CD14-positive monocyte (primary cell): ENCODE data around the gene SEMA3C. TPM values are rescaled to one million over a fixed set of nuclear protein-coding genes. Genes with fewer than 3 reads are reported as not detected.

Experiments
- DNase-seq, 3 donors: peaks; one replicate each; pipeline ENCODE4 v3.0.0-alpha.2; 2011 to 2022
- H2AFZ ChIP-seq: 2 replicates; pipeline ENCODE4 v1.6.0; 2012; ENCODE audit warnings: mild to moderate bottlenecking, low read depth, low read length, inconsistent platforms; ENCODE audit not compliant: insufficient read depth, poor library complexity, severe bottlenecking
- H3K27ac ChIP-seq, 2 donors: 1 replicate in 1 of 2; 2 replicates in 1 of 2; pipeline ENCODE4 v1.5.1; 2012 to 2013; ENCODE audit warnings: low read length in 2 of 2, control low read depth in 1 of 2, inconsistent platforms in 1 of 2, low read depth in 1 of 2, mild to moderate bottlenecking in 1 of 2
- H3K27me3 ChIP-seq, 2 donors: one replicate each; pipeline versions ENCODE4 v1.6.0 to v1.6.1; 2011 to 2013; ENCODE audit warnings: low read length in 2 of 2; ENCODE audit not compliant: control insufficient read depth in 2 of 2, insufficient read depth in 2 of 2
- H3K36me3 ChIP-seq, 2 donors: replicated peaks in 1 of 2; 1 replicate in 1 of 2; 2 replicates in 1 of 2; pipeline versions ENCODE4 v1.5.1 to v1.6.1; 2012 to 2013; ENCODE audit warnings: low read length in 2 of 2, control low read depth in 1 of 2, inconsistent platforms in 1 of 2, mild to moderate bottlenecking in 1 of 2; ENCODE audit not compliant: insufficient read depth in 2 of 2, control insufficient read depth in 1 of 2
- H3K4me1 ChIP-seq, 2 donors: 1 replicate in 1 of 2; 2 replicates in 1 of 2; pipeline versions ENCODE4 v1.5.1 to v1.6.1; 2012 to 2013; ENCODE audit warnings: low read length in 2 of 2, control low read depth in 1 of 2, inconsistent platforms in 1 of 2, mild to moderate bottlenecking in 1 of 2, moderate library complexity in 1 of 2; ENCODE audit not compliant: insufficient read depth in 2 of 2, control insufficient read depth in 1 of 2
- H3K4me2 ChIP-seq: replicated peaks from 2 replicates; pipeline ENCODE3; 2012; ENCODE audit warnings: low read length, moderate library complexity, mild to moderate bottlenecking; ENCODE audit not compliant: poor library complexity, severe bottlenecking; ENCODE audit errors: extremely low read depth
- H3K4me3 ChIP-seq, 3 experiments: fragments of 200-600 bp in 1 of 3; sonication (generic) in 1 of 3; replicated peaks in 1 of 3; 1 replicate in 2 of 3; 2 replicates in 1 of 3; pipeline ENCODE4 v1.5.1; 2011 to 2013; ENCODE audit warnings: low read length in 3 of 3, mild to moderate bottlenecking in 3 of 3, control low read depth in 2 of 3, low read depth in 2 of 3, inconsistent platforms in 1 of 3, moderate library complexity in 1 of 3
- H3K79me2 ChIP-seq: 2 replicates; pipeline ENCODE4 v1.6.0; 2012; ENCODE audit warnings: mild to moderate bottlenecking, control low read depth, inconsistent platforms, low read length, moderate library complexity; ENCODE audit not compliant: insufficient read depth
- H3K9ac ChIP-seq: 2 replicates; pipeline ENCODE4 v1.6.0; 2017; ENCODE audit warnings: low read length, mild to moderate bottlenecking; ENCODE audit not compliant: insufficient read depth, poor library complexity, severe bottlenecking
- H3K9me3 ChIP-seq, 2 donors: replicated peaks in 1 of 2; 1 replicate in 1 of 2; 2 replicates in 1 of 2; pipeline versions ENCODE4 v1.5.1 to v1.6.1; 2012 to 2013; ENCODE audit warnings: low read length in 2 of 2, control low read depth in 1 of 2; ENCODE audit not compliant: control insufficient read depth in 1 of 2, insufficient read depth in 1 of 2
- H4K20me1 ChIP-seq: 2 replicates; pipeline ENCODE4 v1.6.0; 2012; ENCODE audit warnings: mild to moderate bottlenecking, low read length, control low read depth, moderate library complexity; ENCODE audit not compliant: insufficient read depth
- H3K27ac Mint-ChIP-seq, 7 donors: one replicate each; pipeline ENCODE4 v1.8.0; 2020; ENCODE audit warnings: mild to moderate bottlenecking in 7 of 7, mixed read lengths in 7 of 7, moderate library complexity in 6 of 7, inconsistent platforms in 2 of 7
- H3K27me3 Mint-ChIP-seq, 3 donors: one replicate each; pipeline ENCODE4 v1.8.0; 2021 to 2022; ENCODE audit warnings: low read depth in 3 of 3, mild to moderate bottlenecking in 3 of 3, mixed read lengths in 3 of 3, moderate library complexity in 3 of 3, inconsistent platforms in 1 of 3
- H3K36me3 Mint-ChIP-seq, 2 donors: one replicate each; pipeline ENCODE4 v1.8.0; 2020; ENCODE audit warnings: mixed read lengths in 2 of 2, inconsistent platforms in 1 of 2, mild to moderate bottlenecking in 1 of 2
- H3K4me1 Mint-ChIP-seq: one replicate; pipeline ENCODE4 v1.8.0; 2020; ENCODE audit warnings: mild to moderate bottlenecking, mixed read lengths
- H3K4me3 Mint-ChIP-seq, 2 donors: one replicate each; pipeline ENCODE4 v1.8.0; 2020; ENCODE audit warnings: mild to moderate bottlenecking in 2 of 2, mixed read lengths in 2 of 2, moderate library complexity in 1 of 2
- H3K9me3 Mint-ChIP-seq, 7 donors: one replicate each; pipeline ENCODE4 v1.8.0; 2020 to 2022; ENCODE audit warnings: mixed read lengths in 7 of 7, mild to moderate bottlenecking in 6 of 7, moderate library complexity in 6 of 7, inconsistent platforms in 2 of 7
- CTCF ChIP-seq: fragments of 200-600 bp; IDR thresholded peaks from one replicate; pipeline ENCODE4 v1.8.0; 2022; ENCODE audit warnings: antibody characterized with exemption, mild to moderate bottlenecking
- WGBS: methylation state at CpG from one replicate; pipeline ENCODE4 v1.1.5; 2013; ENCODE audit warnings: missing lambda C conversion rate; ENCODE audit not compliant: insufficient coverage; 5-methylcytosine and 5-hydroxymethylcytosine counted together
- intact Hi-C, 2 donors: fragments of 100-400 bp; cut with micrococcal nuclease; formaldehyde crosslinking; loops; one replicate each; pipeline versions ENCODE4 v1.15.0 to v1.15.1; 2023
- polyA plus RNA-seq, 3 donors: library from polyadenylated mRNA; depleted of rRNA in 1 of 3; unstranded in 2 of 3; stranded (reverse) in 1 of 3; fragments of 300-500 nt in 2 of 3; fragments of >200 nt in 1 of 3; fragmentation: Illumina TruSeq in 2 of 3; gene quantifications; 1 replicate in 2 of 3; 2 replicates in 1 of 3; pipeline ENCODE4 v1.2.3, GENCODE V29; 2012 to 2021

SEMA3C gene
- polyA plus RNA-seq, 3 donors: 7.2 to 14.1 (median 13.7) TPM

GRCh38 chr7:80830010-80830409 lies 88.8 kb downstream of the SEMA3C start:
- DNase-seq: peak; percentile 53 to 84 (median 76)
- H3K4me2 ChIP-seq: peak overlapping the region; percentile 56
- peak overlapping the region in 2 of 3 experiments; percentile 19 to 61 for H3K4me3 ChIP-seq
- H3K4me1 ChIP-seq: peaks cover 20 to 26% of the 10 kb centered on the region in 2 donors
- Mint-ChIP-seq H3K27ac (peak overlapping the region; percentile 53 to 92 (median 85)), H3K4me1 (peaks cover 31% of the 10 kb centered on the region), H3K4me3 (peak overlapping the region in 1 of 2 donors; percentile 52), H3K9me3 (no peaks in the 10 kb centered on the region), H3K27me3 (no peaks in the 10 kb centered on the region), H3K36me3 (peaks cover 17 to 21% of the 10 kb centered on the region in 2 donors)
- TF ChIP-seq CTCF: no peak
- H3K9me3 ChIP-seq: no peaks in the 10 kb centered on the region
- H3K27me3 ChIP-seq: no peaks in the 10 kb centered on the region
- H2AFZ ChIP-seq: peak overlapping the region; percentile 65
- H4K20me1 ChIP-seq: no peaks in the 10 kb centered on the region
- peak overlapping the region in 1 of 2 donors; percentile 87 for H3K27ac ChIP-seq
- H3K36me3 ChIP-seq: peaks cover 0 to 9% of the 10 kb centered on the region in 2 donors
- H3K79me2 ChIP-seq: no peaks in the 10 kb centered on the region
- no CpG with 5 or more reads among the region's 1 CpG for WGBS
- peak overlapping the region; percentile 22 for H3K9ac ChIP-seq
- intact Hi-C loops: no loop called here

DNA sequence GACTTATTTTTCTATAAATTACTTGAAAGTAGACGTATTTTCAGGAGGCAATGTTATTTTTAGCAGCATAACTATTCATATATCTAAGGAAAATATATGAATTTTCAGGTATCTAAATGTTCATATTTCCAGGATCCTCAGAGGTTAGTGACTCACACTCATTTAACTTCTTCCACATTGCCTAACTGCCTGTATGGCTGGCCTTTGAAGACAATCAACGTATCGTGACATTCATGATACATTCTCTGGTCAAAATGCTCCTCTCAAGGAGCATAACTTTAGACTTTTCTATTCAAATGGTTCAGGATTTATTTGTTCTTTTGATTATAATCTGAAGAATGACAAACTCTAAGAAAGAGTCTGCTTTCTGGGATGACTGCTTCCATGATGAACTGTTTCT lies 89.3 kb downstream of the SEMA3C start:
- Histone ChIP-seq H3K9me3 (no peaks in the 10 kb centered on the region), H3K4me3 (peak overlapping the region in 2 of 3 experiments; percentile 19 to 61), H3K36me3 (peaks cover 0 to 9% of the 10 kb centered on the region in 2 donors), H3K27ac (peak overlapping the region in 1 of 2 donors; percentile 87), H3K9ac (peak overlapping the region; percentile 22), H4K20me1 (no peaks in the 10 kb centered on the region), H3K27me3 (no peaks in the 10 kb centered on the region), H3K4me2 (peak overlapping the region; percentile 56), H2AFZ (peak overlapping the region; percentile 65), H3K4me1 (peaks cover 20 to 26% of the 10 kb centered on the region in 2 donors), H3K79me2 (no peaks in the 10 kb centered on the region)
- Mint-ChIP-seq H3K36me3 (peaks cover 19 to 22% of the 10 kb centered on the region in 2 donors), H3K27ac (peak overlapping the region; percentile 53 to 92 (median 85)), H3K4me3 (no peak overlapping the region), H3K27me3 (no peaks in the 10 kb centered on the region), H3K9me3 (no peaks in the 10 kb centered on the region), H3K4me1 (peaks cover 31% of the 10 kb centered on the region)
- TF ChIP-seq CTCF: no peak
- no CpG with 5 or more reads among the region's 3 CpGs for WGBS
- peak; percentile 10 to 48 (median 31) for DNase-seq
- intact Hi-C loops: no loop called here
